ENCODE measurements around the gene KLK5.
"Not testable (repeated sequence)": the region's sequence is repeated elsewhere in the genome, so short reads cannot be mapped to it uniquely, and the experiment has no call there.

The KLK5 gene

GRCh38 chr19:50975766-50976165 is 22.9 kb upstream of the KLK5 start:
- Histone ChIP-seq H4K20me1 (ENCODE audit: insufficient read depth, low read length) (no peaks in the 10 kb centered on the region), H3F3A (ENCODE audit: insufficient read depth, low read length) (no peaks in the 10 kb centered on the region), H3K9me2 (replicated peaks; ENCODE audit: insufficient read depth, low read length) (no peaks in the 10 kb centered on the region), H3K4me1 (ENCODE audit: low read length) (no peaks in the 10 kb centered on the region), H2AFZ (ENCODE audit: low read length) (no peak overlapping the region), H3K27ac (ENCODE audit: low read length) (no peak overlapping the region), H3K36me3 (replicated peaks; ENCODE audit: insufficient read depth, low read length) (no peaks in the 10 kb centered on the region), H3K4me2 (ENCODE audit: low read depth, low read length) (no peak overlapping the region), H3K79me2 (ENCODE audit: low read length) (no peaks in the 10 kb centered on the region), H3K4me3 (ENCODE audit: low read length) (no peak overlapping the region), H3K27me3 (replicated peaks; ENCODE audit: insufficient read depth, low read length) (no peaks in the 10 kb centered on the region), H3K9me3 (replicated peaks; ENCODE audit: insufficient read depth, low read length) (no peaks in the 10 kb centered on the region), H3K9ac (ENCODE audit: low read length) (no peak overlapping the region)
- TF ChIP-seq, protein P1, sequence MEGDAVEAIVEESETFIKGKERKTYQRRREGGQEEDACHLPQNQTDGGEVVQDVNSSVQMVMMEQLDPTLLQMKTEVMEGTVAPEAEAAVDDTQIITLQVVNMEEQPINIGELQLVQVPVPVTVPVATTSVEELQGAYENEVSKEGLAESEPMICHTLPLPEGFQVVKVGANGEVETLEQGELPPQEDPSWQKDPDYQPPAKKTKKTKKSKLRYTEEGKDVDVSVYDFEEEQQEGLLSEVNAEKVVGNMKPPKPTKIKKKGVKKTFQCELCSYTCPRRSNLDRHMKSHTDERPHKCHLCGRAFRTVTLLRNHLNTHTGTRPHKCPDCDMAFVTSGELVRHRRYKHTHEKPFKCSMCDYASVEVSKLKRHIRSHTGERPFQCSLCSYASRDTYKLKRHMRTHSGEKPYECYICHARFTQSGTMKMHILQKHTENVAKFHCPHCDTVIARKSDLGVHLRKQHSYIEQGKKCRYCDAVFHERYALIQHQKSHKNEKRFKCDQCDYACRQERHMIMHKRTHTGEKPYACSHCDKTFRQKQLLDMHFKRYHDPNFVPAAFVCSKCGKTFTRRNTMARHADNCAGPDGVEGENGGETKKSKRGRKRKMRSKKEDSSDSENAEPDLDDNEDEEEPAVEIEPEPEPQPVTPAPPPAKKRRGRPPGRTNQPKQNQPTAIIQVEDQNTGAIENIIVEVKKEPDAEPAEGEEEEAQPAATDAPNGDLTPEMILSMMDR (IDR thresholded peaks at IDR 0.05; ENCODE audit: low read length): no peak
- TF ChIP-seq EZH2phosphoT487 (IDR thresholded peaks at IDR 0.05; ENCODE audit: low read length): no peak
- TF ChIP-seq EZH2 (optimal IDR thresholded peaks at IDR 0.05; ENCODE audit: low read depth, low read length): no peak
- DNase-seq: no peak

- Histone ChIP-seq H3F3A (ENCODE audit: insufficient read depth, low read length) (no peaks in the 10 kb centered on the region), H3K9me3 (replicated peaks; ENCODE audit: insufficient read depth, low read length) (no peaks in the 10 kb centered on the region), H3K27ac (ENCODE audit: low read length) (no peak overlapping the region), H3K4me1 (ENCODE audit: low read length) (no peaks in the 10 kb centered on the region), H3K4me3 (ENCODE audit: low read length) (no peak overlapping the region), H3K79me2 (ENCODE audit: low read length) (no peaks in the 10 kb centered on the region), H3K27me3 (replicated peaks; ENCODE audit: insufficient read depth, low read length) (peaks cover 5% of the 10 kb centered on the region; the same call in 1 of the 2 replicates), H3K4me2 (ENCODE audit: low read depth, low read length) (no peak overlapping the region), H4K20me1 (ENCODE audit: insufficient read depth, low read length) (no peaks in the 10 kb centered on the region), H3K9ac (ENCODE audit: low read length) (no peak overlapping the region), H3K36me3 (replicated peaks; ENCODE audit: insufficient read depth, low read length) (no peaks in the 10 kb centered on the region), H2AFZ (ENCODE audit: low read length) (no peak overlapping the region), H3K9me2 (replicated peaks; ENCODE audit: insufficient read depth, low read length) (no peaks in the 10 kb centered on the region)
- TF ChIP-seq, protein P1 (IDR thresholded peaks at IDR 0.05; ENCODE audit: low read length): no peak
- no peak for TF ChIP-seq EZH2phosphoT487 (IDR thresholded peaks at IDR 0.05; ENCODE audit: low read length)
- no peak for TF ChIP-seq EZH2 (optimal IDR thresholded peaks at IDR 0.05; ENCODE audit: low read depth, low read length)
- DNase-seq: no peak
Observed at GRCh38 chr19:50974702-50975556, 22.1 kb upstream of the KLK5 start.

- no peak overlapping the region for H2AFZ ChIP-seq (ENCODE audit: low read length)
Observed at GRCh38 chr19:50972795-50973376, 20.0 kb upstream of the KLK5 start.

DNA sequence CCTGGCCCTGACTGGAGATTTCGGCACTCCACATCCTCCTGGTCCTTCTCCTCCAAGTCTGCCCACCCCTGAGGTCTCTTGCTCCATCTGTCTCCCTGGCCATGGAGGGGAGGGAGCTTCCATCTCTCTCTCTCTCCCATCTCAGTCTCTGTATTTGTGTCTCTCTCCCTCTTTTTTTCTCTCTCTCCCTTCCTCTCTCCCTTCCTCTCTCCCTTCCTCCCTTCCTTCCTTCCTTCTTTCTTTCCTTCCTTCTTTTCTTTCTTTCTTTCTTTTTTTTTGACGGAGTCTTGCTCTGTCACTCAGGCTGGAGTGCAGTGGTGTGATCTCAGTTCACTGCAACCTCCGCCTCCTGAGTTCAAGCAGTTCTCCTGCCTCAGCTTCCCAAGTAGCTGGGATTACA is 17.0 kb upstream of the KLK5 start:
- H3K27me3 ChIP-seq (replicated peaks; ENCODE audit: insufficient read depth, low read length): peaks cover 10% of the 10 kb centered on the region; the same call in 1 of the 2 replicates

More at GRCh38 chr19:50972795-50973376, 20.0 kb upstream of the KLK5 start:
- Histone ChIP-seq H3K4me3 (ENCODE audit: low read length) (no peak overlapping the region), H3F3A (ENCODE audit: insufficient read depth, low read length) (no peaks in the 10 kb centered on the region), H3K9me3 (replicated peaks; ENCODE audit: insufficient read depth, low read length) (no peaks in the 10 kb centered on the region), H3K9me2 (replicated peaks; ENCODE audit: insufficient read depth, low read length) (no peaks in the 10 kb centered on the region), H3K79me2 (ENCODE audit: low read length) (no peaks in the 10 kb centered on the region), H3K36me3 (replicated peaks; ENCODE audit: insufficient read depth, low read length) (no peaks in the 10 kb centered on the region), H4K20me1 (ENCODE audit: insufficient read depth, low read length) (no peaks in the 10 kb centered on the region), H3K4me2 (ENCODE audit: low read depth, low read length) (no peak overlapping the region), H3K9ac (ENCODE audit: low read length) (no peak overlapping the region), H3K27ac (ENCODE audit: low read length) (no peak overlapping the region), H3K27me3 (replicated peaks; ENCODE audit: insufficient read depth, low read length) (peaks cover 5% of the 10 kb centered on the region; the same call in 1 of the 2 replicates), H3K4me1 (ENCODE audit: low read length) (no peaks in the 10 kb centered on the region)
- no peak for TF ChIP-seq EZH2 (optimal IDR thresholded peaks at IDR 0.05; ENCODE audit: low read depth, low read length)
- DNase-seq: no peak

More for the DNA sequence above, 17.0 kb upstream of the KLK5 start:
- H3K27ac ChIP-seq (ENCODE audit: low read length); H3K9me2 ChIP-seq (replicated peaks; ENCODE audit: insufficient read depth, low read length); H3F3A ChIP-seq (ENCODE audit: insufficient read depth, low read length); H3K4me3 ChIP-seq (ENCODE audit: low read length); H3K79me2 ChIP-seq (ENCODE audit: low read length); H2AFZ ChIP-seq (ENCODE audit: low read length); H4K20me1 ChIP-seq (ENCODE audit: insufficient read depth, low read length); H3K9ac ChIP-seq (ENCODE audit: low read length); H3K9me3 ChIP-seq (replicated peaks; ENCODE audit: insufficient read depth, low read length); H3K4me2 ChIP-seq (ENCODE audit: low read depth, low read length); H3K36me3 ChIP-seq (replicated peaks; ENCODE audit: insufficient read depth, low read length); DNase-seq; H3K4me1 ChIP-seq (ENCODE audit: low read length): not testable (repeated sequence)

All from MM.1S (cell line).